A549 (cell line): ENCODE results near the gene TRIM47. TPM values are rescaled to one million over a fixed set of nuclear protein-coding genes. Genes with fewer than 3 reads are reported as not detected.

ENCODE experiments used
- ATAC-seq, 2 experiments: fragments of 200-7000 bp in 1 of 2; fragments of >200 bp in 1 of 2; cut with Nextera tagmentation in 1 of 2; cut with Tn5 transposase in 1 of 2; 3 replicates each; pipeline versions ENCODE4 v1.8.0 to v1.9.1; 2018 to 2020; ENCODE audit warnings: mild to moderate bottlenecking in 1 of 2, moderate library complexity in 1 of 2
- CTCF ChIA-PET: fragments of 300-600 bp; sonication (Branson Sonifier 250); formaldehyde crosslinking; extraction: SDS; loops from one replicate; lab custom pipeline; 2021; ENCODE audit warnings: antibody characterized with exemption, inconsistent platforms; lab: Yijun Ruan, JAX
- POLR2A ChIA-PET: fragments of 350-600 bp; formaldehyde crosslinking; extraction: SDS; loops from one replicate; lab custom pipeline; 2021; ENCODE audit warnings: antibody characterized with exemption, inconsistent platforms; lab: Yijun Ruan, JAX
- DNase-seq, 2 experiments: peaks; one replicate each; pipeline versions ENCODE4 v3.0.0 to v3.0.0-alpha.2; 2011 to 2016; ENCODE audit warnings: low read depth in 1 of 2, low spot score in 1 of 2
- FAIRE-seq: peaks from 2 replicates; lab custom pipeline; 2011; peaks lifted over from hg19 to GRCh38; lab: Jason Lieb, UNC
- H3K27ac ChIP-seq, 2 experiments: fragments of >200 bp; sonication (Bioruptor Twin); formaldehyde crosslinking; 3 replicates each; pipeline ENCODE4 v1.5.1; 2016 to 2017
- H3K4me1 ChIP-seq: fragments of >200 bp; sonication (Bioruptor Twin); formaldehyde crosslinking; 3 replicates; pipeline ENCODE4 v1.6.1; 2016
- H3K4me2 ChIP-seq: fragments of >200 bp; sonication (Bioruptor Twin); formaldehyde crosslinking; 3 replicates; pipeline ENCODE4 v1.6.1; 2016
- H3K4me3 ChIP-seq: fragments of >200 bp; sonication (Bioruptor Twin); formaldehyde crosslinking; 3 replicates; pipeline ENCODE4 v1.5.1; 2016
- H3K9me3 ChIP-seq: fragments of >200 bp; sonication (Bioruptor Twin); formaldehyde crosslinking; 3 replicates; pipeline ENCODE4 v1.6.1; 2016
- EHF ChIP-seq: fragments of 250-450 bp; sonication (Bioruptor Pico); IDR thresholded peaks from 2 replicates; pipeline ENCODE4 v1.5.0; 2020; ENCODE audit warnings: mild to moderate bottlenecking
- EP300 ChIP-seq, 2 experiments: fragments of >200 bp; sonication (Bioruptor Twin); formaldehyde crosslinking; IDR thresholded peaks; 2 replicates in 1 of 2; 3 replicates in 1 of 2; pipeline ENCODE4 v1.6.1; 2016 to 2017
- FOSB ChIP-seq: fragments of 250-450 bp; sonication (Bioruptor Pico); IDR thresholded peaks from 2 replicates; pipeline ENCODE4 v1.5.0; 2020; ENCODE audit warnings: mild to moderate bottlenecking, moderate library complexity
- FOSL2 ChIP-seq, 2 experiments: fragments of 450-650 bp in 1 of 2; fragments of >200 bp in 1 of 2; sonication (Bioruptor Twin) in 1 of 2; formaldehyde crosslinking; IDR thresholded peaks; 2 replicates each; pipeline versions ENCODE4 v1.5.0 to v1.6.1; 2016 to 2020; ENCODE audit warnings: mild to moderate bottlenecking in 1 of 2, moderate library complexity in 1 of 2
- FOXS1 ChIP-seq: fragments of 250-450 bp; sonication (Bioruptor Pico); IDR thresholded peaks from 2 replicates; pipeline ENCODE4 v1.5.0; 2020; ENCODE audit warnings: mild to moderate bottlenecking, moderate library complexity
- HDAC2 ChIP-seq: fragments of 200-600 bp; sonication (generic); IDR thresholded peaks from 2 replicates; pipeline ENCODE4 v1.6.1; 2016
- HEYL ChIP-seq: fragments of 250-450 bp; sonication (Bioruptor Pico); IDR thresholded peaks from 2 replicates; pipeline ENCODE4 v1.8.0; 2021; ENCODE audit warnings: mild to moderate bottlenecking, moderate library complexity
- HOXA7 ChIP-seq: fragments of 250-450 bp; sonication (Bioruptor Pico); IDR thresholded peaks from 2 replicates; pipeline ENCODE4 v1.5.0; 2020; ENCODE audit warnings: mild to moderate bottlenecking, moderate library complexity
- MAFK ChIP-seq: fragments of 450-650 bp; IDR thresholded peaks from 2 replicates; pipeline ENCODE4 v1.6.1; 2014; ENCODE audit not compliant: partially characterized antibody
- MAZ ChIP-seq: fragments of 150-350 bp; IDR thresholded peaks from 2 replicates; pipeline ENCODE4 v1.6.1; 2014; ENCODE audit warnings: antibody characterized with exemption, low read depth, low read length, borderline replicate concordance
- MYC ChIP-seq: IDR thresholded peaks from 2 replicates; pipeline ENCODE4 v1.6.1; 2012; ENCODE audit warnings: mild to moderate bottlenecking, inconsistent platforms, low read length, improper control_type of control experiment, borderline replicate concordance
- NR3C1 ChIP-seq: fragments of >200 bp; sonication (Bioruptor Twin); formaldehyde crosslinking; IDR thresholded peaks from 3 replicates; pipeline ENCODE4 v1.6.1; 2017
- PHF8 ChIP-seq: fragments of 200-600 bp; sonication (generic); IDR thresholded peaks from 2 replicates; pipeline ENCODE4 v1.6.1; 2016; ENCODE audit warnings: low read depth, mild to moderate bottlenecking, antibody characterized with exemption, moderate library complexity, borderline replicate concordance
- RAD21 ChIP-seq, 2 experiments: fragments of >200 bp in 1 of 2; sonication (Bioruptor Twin) in 1 of 2; formaldehyde crosslinking in 1 of 2; IDR thresholded peaks in 1 of 2; conservative IDR thresholded peaks in 1 of 2; 2 replicates in 1 of 2; 3 replicates in 1 of 2; pipeline ENCODE4 v1.6.1; 2012 to 2018; ENCODE audit warnings: inconsistent platforms in 1 of 2
- RARB ChIP-seq: fragments of 250-450 bp; sonication (Bioruptor Pico); IDR thresholded peaks from 2 replicates; pipeline ENCODE4 v1.8.0; 2021; ENCODE audit warnings: mild to moderate bottlenecking, moderate library complexity
- RCOR1 ChIP-seq: fragments of 150-350 bp; IDR thresholded peaks from 2 replicates; pipeline ENCODE4 v1.6.1; 2014; ENCODE audit warnings: antibody characterized with exemption, low read length, low read depth
- SMC3 ChIP-seq: fragments of >200 bp; sonication (Bioruptor Twin); formaldehyde crosslinking; IDR thresholded peaks from 3 replicates; pipeline ENCODE4 v1.6.1; 2018; ENCODE audit warnings: inconsistent platforms
- SREBF2 ChIP-seq: fragments of 450-650 bp; IDR thresholded peaks from 2 replicates; pipeline ENCODE4 v1.6.1; 2014; ENCODE audit warnings: mild to moderate bottlenecking, moderate library complexity
- ZC3H11A ChIP-seq: fragments of 450-650 bp; IDR thresholded peaks from 2 replicates; pipeline ENCODE4 v1.6.1; 2014; ENCODE audit warnings: antibody characterized with exemption, mild to moderate bottlenecking
- ZFP36 ChIP-seq: fragments of 450-650 bp; IDR thresholded peaks from 2 replicates; pipeline ENCODE4 v1.6.1; 2014; ENCODE audit warnings: borderline replicate concordance; ENCODE audit not compliant: partially characterized antibody
- ZNF302 ChIP-seq: fragments of 250-450 bp; sonication (Bioruptor Pico); IDR thresholded peaks from 2 replicates; pipeline ENCODE4 v1.9.0; 2021; ENCODE audit warnings: inconsistent platforms, mild to moderate bottlenecking, moderate library complexity
- ZSCAN20 ChIP-seq: fragments of 250-450 bp; sonication (Bioruptor Pico); IDR thresholded peaks from 2 replicates; pipeline ENCODE4 v1.8.0; 2022; ENCODE audit warnings: mild to moderate bottlenecking, moderate library complexity
- WGBS: methylation state at CpG from one replicate; pipeline ENCODE4 v1.1.6; 2017; ENCODE audit errors: missing lambda C conversion rate; 5-methylcytosine and 5-hydroxymethylcytosine counted together
- polyA plus RNA-seq, 4 experiments: library from polyadenylated mRNA; depleted of rRNA in 3 of 4; stranded (reverse); fragments of >200 nt; fragmentation: RNase III in 1 of 4; extraction: RNeasy Plus Mini Kit Qiagen cat#74134 plus additional on column Dnase treatment in 1 of 4; gene quantifications; 2 replicates in 3 of 4; 3 replicates in 1 of 4; pipeline ENCODE4 v1.2.3, GENCODE V29; 2011 to 2017
- TF ChIP-seq, protein P1 (sequence below): fragments of 200-600 bp; sonication (generic); IDR thresholded peaks from 2 replicates; pipeline ENCODE4 v1.6.1; 2016; ENCODE audit warnings: antibody characterized with exemption, mild to moderate bottlenecking, moderate library complexity
- TF ChIP-seq, protein P2 (sequence below): fragments of 150-350 bp; IDR thresholded peaks from 2 replicates; pipeline ENCODE4 v1.6.1; 2014; ENCODE audit warnings: low read depth, mild to moderate bottlenecking, low read length
- TF ChIP-seq, protein P3 (sequence below): fragments of >200 bp; sonication (Bioruptor Twin); formaldehyde crosslinking; IDR thresholded peaks from 2 replicates; pipeline ENCODE4 v1.6.1; 2016
- TF ChIP-seq, protein P4 (sequence below): fragments of >200 bp; sonication (Bioruptor Twin); formaldehyde crosslinking; IDR thresholded peaks from 3 replicates; pipeline ENCODE4 v1.5.1; 2016

The TRIM47 gene
- polyA plus RNA-seq, 2 of the 4 experiments (the other 2 are of a cell fraction), result 19.6 to 46.6 TPM

DNA sequence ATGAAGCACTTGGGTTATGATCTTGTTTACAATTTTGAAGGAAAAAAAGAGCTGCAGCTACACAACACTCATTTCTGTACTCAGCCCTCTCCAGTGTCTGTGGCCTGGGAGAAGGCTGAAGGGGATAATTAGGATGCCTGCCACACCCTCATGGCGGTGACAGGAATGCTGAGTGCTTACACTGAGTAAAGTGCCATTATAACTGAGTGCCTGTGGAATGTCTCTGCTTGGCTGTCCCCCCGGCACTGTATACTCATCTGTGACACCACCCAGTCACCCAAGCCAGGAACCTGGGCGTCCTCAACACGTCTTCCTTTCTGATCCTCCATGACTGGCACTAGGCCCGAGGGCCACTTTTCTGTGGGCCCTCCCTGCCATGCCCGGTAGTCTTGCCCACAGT, 29.8 kb upstream of the TRIM47 start (continued):
- TF ChIP-seq FOSB (no peak), FOXS1 (CRISPR knock-in tag) (no peak), RARB (CRISPR knock-in tag) (no peak), RCOR1 (no peak), ZSCAN20 (CRISPR knock-in tag) (no peak), MAZ (no peak), MYC (no peak)

DNA sequence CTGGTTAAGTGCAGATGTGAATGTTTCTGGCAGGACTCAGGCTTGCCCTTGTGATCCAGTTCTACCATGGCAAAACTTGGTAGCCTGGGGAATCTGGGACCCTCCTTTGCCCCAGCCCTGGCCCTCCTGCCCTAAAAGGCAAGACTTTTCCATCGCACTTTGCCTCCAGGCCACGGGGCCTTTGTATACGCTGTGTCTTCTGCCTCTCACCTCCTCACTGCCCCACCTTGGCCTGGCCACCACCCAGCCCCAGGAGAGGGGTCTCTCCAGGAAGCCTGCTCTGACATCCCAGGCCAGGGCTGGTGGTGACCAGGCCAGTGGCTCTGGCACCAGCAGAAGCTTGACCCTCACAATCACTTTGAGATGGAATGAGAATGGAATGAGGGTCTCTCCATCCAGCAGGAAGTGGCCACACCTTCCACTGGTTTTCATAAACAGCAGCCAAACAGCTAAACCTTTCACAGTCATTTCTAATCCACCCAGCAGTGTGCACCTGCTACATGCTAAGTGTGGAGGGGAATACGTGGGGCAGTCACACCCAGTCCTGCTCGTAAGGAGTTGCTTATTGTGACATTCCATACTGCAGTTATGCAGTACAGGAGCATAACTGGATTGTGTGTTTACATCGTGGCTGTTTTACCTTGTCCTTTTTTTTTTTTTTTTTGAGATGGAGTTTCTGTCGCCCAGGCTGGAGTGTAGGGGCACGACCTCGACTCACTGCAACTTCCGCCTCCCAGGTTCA, 27.9 kb upstream of the TRIM47 start:
- WGBS, result 92% methylated on average over 10 of the region's 10 CpGs
- peak overlapping the region; percentile 27 to 93; a peak in 3 of 6 replicates for H3K27ac ChIP-seq
- ATAC-seq, result no peak

DNA sequence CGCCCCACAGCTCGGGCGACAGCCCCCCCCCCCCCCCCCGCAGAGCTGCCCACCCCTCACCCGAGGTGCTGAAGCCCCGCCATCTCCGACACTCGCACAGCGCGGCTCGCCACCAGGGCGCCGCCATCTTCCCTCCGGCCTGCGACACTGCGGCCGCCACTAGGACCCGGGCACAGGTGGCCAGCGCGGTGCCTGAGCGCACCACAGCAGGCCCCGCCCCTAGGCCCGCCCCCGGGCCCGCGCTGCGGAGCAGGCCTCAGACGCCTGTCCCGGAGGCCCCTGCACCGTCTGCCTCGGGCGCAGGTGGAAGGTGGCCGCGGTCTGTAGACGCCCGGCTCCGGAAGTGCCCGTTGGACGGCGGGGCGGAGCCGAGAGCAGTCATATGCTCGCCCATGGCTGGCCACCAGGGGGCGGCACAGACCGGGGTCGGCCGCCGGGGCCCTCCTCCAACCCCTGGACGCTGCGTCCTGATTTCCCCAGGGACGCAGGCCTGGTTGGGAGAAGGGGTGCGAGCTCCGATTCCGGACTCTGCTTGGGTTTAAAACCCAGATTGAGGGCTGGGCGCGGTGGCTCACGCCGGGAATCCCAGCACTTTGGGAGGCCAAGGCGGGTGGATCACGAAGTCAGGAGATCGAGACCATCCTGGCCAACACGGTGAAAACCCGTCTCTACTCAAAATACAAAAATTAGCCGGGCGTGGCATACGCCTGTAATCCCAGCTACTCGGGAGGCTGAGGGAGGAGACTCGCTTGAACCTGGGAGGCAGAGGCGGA, 26.6 kb upstream of the TRIM47 start, which contains the start of gene MRPL38:
MRPL38 (minus strand) TSS at position 136 of the 773 bp plus-strand sequence; CDS start at position 127, 9 bp downstream.
- WGBS, result 2% methylated on average over 50 of the region's 69 CpGs
- ChIA-PET POLR2A (interaction anchor here (0.5 to 3.2 kb wide), 17 partner anchors 8 to 918 kb away, joined by 3 to 18 read pairs (median 4); partner anchors contain the start of genes ACOX1, CDR2L, FBF1 and FOXJ1), CTCF (interaction anchor here (0.5 to 22.8 kb wide), 50 partner anchors 11 to 864 kb away, joined by 3 to 513 read pairs (median 5); partner anchors contain the start of genes ACOX1, CDK3, TEN1 and TRIM47)
- DNase-seq, result peak; percentile 97 to 98
- peak; percentile 67 for FAIRE-seq
- Histone ChIP-seq H3K9me3 (no peaks in the 10 kb centered on the region), H3K4me1 (peaks cover 22% of the 10 kb centered on the region), H3K4me2 (peak within 1 kb of the TSS; percentile 96), H3K4me3 (peak within 1 kb of the TSS; percentile 87), H3K27ac (peak within 1 kb of the TSS; percentile 86 to 93)
- ATAC-seq, result peak; percentile 96 to 97
- TF ChIP-seq EP300 (IDR thresholded peaks at IDR 0.05) (no peak), PHF8 (peak; percentile 84), MYC (peak; percentile 89), FOSL2 (IDR thresholded peaks at IDR 0.05) (no peak), FOSL2 (CRISPR knock-in tag; IDR thresholded peaks at IDR 0.05) (peak; percentile 61), RAD21 (conservative IDR thresholded peaks at IDR 0.05 in 1 of 2, IDR thresholded peaks at IDR 0.05 in 1 of 2) (peak; percentile 90 to 98), HOXA7 (CRISPR knock-in tag) (no peak), ZFP36 (no peak), EHF (CRISPR knock-in tag) (no peak), ZSCAN20 (CRISPR knock-in tag) (no peak), SMC3 (peak; percentile 94), RARB (CRISPR knock-in tag) (no peak), HDAC2 (no peak), NR3C1 (no peak), FOSB (0 out of 2 replicates have a peak, but pooled peaks have one; percentile 66), FOXS1 (CRISPR knock-in tag) (no peak), ZC3H11A (no peak)
- TF ChIP-seq, protein P1, sequence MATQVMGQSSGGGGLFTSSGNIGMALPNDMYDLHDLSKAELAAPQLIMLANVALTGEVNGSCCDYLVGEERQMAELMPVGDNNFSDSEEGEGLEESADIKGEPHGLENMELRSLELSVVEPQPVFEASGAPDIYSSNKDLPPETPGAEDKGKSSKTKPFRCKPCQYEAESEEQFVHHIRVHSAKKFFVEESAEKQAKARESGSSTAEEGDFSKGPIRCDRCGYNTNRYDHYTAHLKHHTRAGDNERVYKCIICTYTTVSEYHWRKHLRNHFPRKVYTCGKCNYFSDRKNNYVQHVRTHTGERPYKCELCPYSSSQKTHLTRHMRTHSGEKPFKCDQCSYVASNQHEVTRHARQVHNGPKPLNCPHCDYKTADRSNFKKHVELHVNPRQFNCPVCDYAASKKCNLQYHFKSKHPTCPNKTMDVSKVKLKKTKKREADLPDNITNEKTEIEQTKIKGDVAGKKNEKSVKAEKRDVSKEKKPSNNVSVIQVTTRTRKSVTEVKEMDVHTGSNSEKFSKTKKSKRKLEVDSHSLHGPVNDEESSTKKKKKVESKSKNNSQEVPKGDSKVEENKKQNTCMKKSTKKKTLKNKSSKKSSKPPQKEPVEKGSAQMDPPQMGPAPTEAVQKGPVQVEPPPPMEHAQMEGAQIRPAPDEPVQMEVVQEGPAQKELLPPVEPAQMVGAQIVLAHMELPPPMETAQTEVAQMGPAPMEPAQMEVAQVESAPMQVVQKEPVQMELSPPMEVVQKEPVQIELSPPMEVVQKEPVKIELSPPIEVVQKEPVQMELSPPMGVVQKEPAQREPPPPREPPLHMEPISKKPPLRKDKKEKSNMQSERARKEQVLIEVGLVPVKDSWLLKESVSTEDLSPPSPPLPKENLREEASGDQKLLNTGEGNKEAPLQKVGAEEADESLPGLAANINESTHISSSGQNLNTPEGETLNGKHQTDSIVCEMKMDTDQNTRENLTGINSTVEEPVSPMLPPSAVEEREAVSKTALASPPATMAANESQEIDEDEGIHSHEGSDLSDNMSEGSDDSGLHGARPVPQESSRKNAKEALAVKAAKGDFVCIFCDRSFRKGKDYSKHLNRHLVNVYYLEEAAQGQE, result no peak
- TF ChIP-seq, protein P2, sequence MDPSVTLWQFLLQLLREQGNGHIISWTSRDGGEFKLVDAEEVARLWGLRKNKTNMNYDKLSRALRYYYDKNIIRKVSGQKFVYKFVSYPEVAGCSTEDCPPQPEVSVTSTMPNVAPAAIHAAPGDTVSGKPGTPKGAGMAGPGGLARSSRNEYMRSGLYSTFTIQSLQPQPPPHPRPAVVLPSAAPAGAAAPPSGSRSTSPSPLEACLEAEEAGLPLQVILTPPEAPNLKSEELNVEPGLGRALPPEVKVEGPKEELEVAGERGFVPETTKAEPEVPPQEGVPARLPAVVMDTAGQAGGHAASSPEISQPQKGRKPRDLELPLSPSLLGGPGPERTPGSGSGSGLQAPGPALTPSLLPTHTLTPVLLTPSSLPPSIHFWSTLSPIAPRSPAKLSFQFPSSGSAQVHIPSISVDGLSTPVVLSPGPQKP, result peak; percentile 57; the same call in 1 of the 2 replicates
- TF ChIP-seq, protein P3, sequence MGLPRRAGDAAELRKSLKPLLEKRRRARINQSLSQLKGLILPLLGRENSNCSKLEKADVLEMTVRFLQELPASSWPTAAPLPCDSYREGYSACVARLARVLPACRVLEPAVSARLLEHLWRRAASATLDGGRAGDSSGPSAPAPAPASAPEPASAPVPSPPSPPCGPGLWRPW, result no peak
- TF ChIP-seq, protein P4, sequence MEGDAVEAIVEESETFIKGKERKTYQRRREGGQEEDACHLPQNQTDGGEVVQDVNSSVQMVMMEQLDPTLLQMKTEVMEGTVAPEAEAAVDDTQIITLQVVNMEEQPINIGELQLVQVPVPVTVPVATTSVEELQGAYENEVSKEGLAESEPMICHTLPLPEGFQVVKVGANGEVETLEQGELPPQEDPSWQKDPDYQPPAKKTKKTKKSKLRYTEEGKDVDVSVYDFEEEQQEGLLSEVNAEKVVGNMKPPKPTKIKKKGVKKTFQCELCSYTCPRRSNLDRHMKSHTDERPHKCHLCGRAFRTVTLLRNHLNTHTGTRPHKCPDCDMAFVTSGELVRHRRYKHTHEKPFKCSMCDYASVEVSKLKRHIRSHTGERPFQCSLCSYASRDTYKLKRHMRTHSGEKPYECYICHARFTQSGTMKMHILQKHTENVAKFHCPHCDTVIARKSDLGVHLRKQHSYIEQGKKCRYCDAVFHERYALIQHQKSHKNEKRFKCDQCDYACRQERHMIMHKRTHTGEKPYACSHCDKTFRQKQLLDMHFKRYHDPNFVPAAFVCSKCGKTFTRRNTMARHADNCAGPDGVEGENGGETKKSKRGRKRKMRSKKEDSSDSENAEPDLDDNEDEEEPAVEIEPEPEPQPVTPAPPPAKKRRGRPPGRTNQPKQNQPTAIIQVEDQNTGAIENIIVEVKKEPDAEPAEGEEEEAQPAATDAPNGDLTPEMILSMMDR, result peak; percentile 99

More for the DNA sequence above, 27.9 kb upstream of the TRIM47 start:
- DNase-seq (no peak), FAIRE-seq (no peak)
- POLR2A ChIA-PET, result interaction anchor here (0.6 to 2.8 kb wide), 2 partner anchors 72 to 410 kb away, joined by 7 read pairs; partner anchors contain the start of genes ACOX1 and TEN1
- Histone ChIP-seq H3K4me3 (no peak overlapping the region), H3K4me2 (peak overlapping the region; percentile 75; the same call in 1 of the 3 replicates), H3K9me3 (no peaks in the 10 kb centered on the region), H3K4me1 (peaks cover 22% of the 10 kb centered on the region)
- TF ChIP-seq ZNF302 (CRISPR knock-in tag) (no peak), HEYL (CRISPR knock-in tag) (no peak), RARB (CRISPR knock-in tag) (no peak), ZC3H11A (no peak), SREBF2 (no peak), EP300 (IDR thresholded peaks at IDR 0.05) (no peak), MAFK (no peak)
- CTCF ChIA-PET, result interaction anchor here (1.0 to 22.8 kb wide), 18 partner anchors 10 to 465 kb away, joined by 3 to 513 read pairs (median 5); partner anchors contain the start of genes CDK3, TRIM47, TRIM65 and UNC13D
